Tibial nerve (tissue), 4 donors: ENCODE results near the gene LIN54.
"Not testable (repeated sequence)": the region's sequence is repeated elsewhere in the genome, so short reads cannot be mapped to it uniquely, and the experiment has no call there.

Experiments used
- EP300 ChIP-seq, 2 donors: sonication (generic); formaldehyde crosslinking; IDR thresholded peaks; one replicate each; pipeline ENCODE4 v1.6.1; 2017; ENCODE audit warnings: antibody characterized with exemption in 2 of 2, mild to moderate bottlenecking in 1 of 2
- POLR2A ChIP-seq, 2 donors: fragments of 450-650 bp; IDR thresholded peaks; one replicate each; pipeline ENCODE4 v1.6.1; 2017; ENCODE audit warnings: antibody characterized with exemption in 2 of 2, mild to moderate bottlenecking in 2 of 2, moderate library complexity in 2 of 2
- TF ChIP-seq, protein P1 (sequence below), 5 experiments: fragments of 200-600 bp in 3 of 5; fragments of 450-650 bp in 2 of 5; sonication (generic) in 3 of 5; IDR thresholded peaks; one replicate each; pipeline ENCODE4 v1.5.1; 2016 to 2019; ENCODE audit warnings: antibody characterized with exemption in 5 of 5, mild to moderate bottlenecking in 3 of 5, moderate library complexity in 2 of 5

DNA sequence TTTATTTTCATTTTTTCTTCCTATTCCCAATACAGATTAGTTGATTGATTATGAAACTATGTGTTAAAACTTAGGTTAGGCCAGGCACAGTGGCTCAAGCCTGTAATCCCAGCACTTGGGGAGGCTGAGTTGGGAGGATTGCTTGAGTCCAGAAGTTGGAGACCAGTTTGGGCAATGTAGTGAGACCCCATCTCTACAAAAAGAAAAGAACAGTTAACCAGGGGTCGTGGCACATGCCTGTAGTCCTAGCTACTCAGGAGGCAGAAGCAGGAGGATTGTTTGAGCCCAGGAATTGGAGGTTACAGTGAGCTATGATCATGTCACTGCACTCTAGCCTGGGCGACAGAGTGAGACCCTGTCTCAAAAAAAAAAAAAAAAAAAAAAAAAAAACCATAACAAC, 32.5 kb upstream of the LIN54 start:
- TF ChIP-seq, protein P1, sequence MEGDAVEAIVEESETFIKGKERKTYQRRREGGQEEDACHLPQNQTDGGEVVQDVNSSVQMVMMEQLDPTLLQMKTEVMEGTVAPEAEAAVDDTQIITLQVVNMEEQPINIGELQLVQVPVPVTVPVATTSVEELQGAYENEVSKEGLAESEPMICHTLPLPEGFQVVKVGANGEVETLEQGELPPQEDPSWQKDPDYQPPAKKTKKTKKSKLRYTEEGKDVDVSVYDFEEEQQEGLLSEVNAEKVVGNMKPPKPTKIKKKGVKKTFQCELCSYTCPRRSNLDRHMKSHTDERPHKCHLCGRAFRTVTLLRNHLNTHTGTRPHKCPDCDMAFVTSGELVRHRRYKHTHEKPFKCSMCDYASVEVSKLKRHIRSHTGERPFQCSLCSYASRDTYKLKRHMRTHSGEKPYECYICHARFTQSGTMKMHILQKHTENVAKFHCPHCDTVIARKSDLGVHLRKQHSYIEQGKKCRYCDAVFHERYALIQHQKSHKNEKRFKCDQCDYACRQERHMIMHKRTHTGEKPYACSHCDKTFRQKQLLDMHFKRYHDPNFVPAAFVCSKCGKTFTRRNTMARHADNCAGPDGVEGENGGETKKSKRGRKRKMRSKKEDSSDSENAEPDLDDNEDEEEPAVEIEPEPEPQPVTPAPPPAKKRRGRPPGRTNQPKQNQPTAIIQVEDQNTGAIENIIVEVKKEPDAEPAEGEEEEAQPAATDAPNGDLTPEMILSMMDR (IDR thresholded peaks at IDR 0.05) = not testable (repeated sequence)
- not testable (repeated sequence) for TF ChIP-seq EP300, POLR2A (IDR thresholded peaks at IDR 0.05)
